ENCODE measurements around the gene ADAMTSL3. TPM values are rescaled to one million over a fixed set of nuclear protein-coding genes. Genes with fewer than 3 reads are reported as not detected.

The ADAMTSL3 gene
- polyA plus RNA-seq, 1 of the 3 experiments (the other 2 are of a cell fraction), result 0.02 TPM

GRCh38 chr15:83783227-83783626 lies 129.3 kb downstream of the ADAMTSL3 start (continued):
- TF ChIP-seq ZBTB33 (IDR thresholded peaks at IDR 0.05; ENCODE audit: borderline replicate concordance, low read depth) (no peak), EZH2phosphoT487 (IDR thresholded peaks at IDR 0.05; ENCODE audit: borderline replicate concordance, low read depth) (no peak), NRF1 (IDR thresholded peaks at IDR 0.05; ENCODE audit: low read depth, low read length) (no peak), GATA2 (CRISPR knock-in tag; IDR thresholded peaks at IDR 0.05) (no peak)

- DNase-seq, result no peak
- POLR2A ChIA-PET, result no interaction called here
These were observed 131.1 kb downstream of the ADAMTSL3 start for GRCh38 chr15:83784975-83785374.

More at GRCh38 chr15:83784975-83785374, 131.1 kb downstream of the ADAMTSL3 start:
- Histone ChIP-seq H3K4me2 (no peak overlapping the region), H3K4me1 (ENCODE audit: control insufficient read depth in 1 of 2, insufficient read depth in 2 of 2, low read depth in 1 of 2, low read length in 1 of 2) (no peaks in the 10 kb centered on the region), H3K36me3 (replicated peaks in 1 of 2; ENCODE audit: control insufficient read depth in 1 of 2, insufficient read depth in 2 of 2, low read length in 1 of 2) (no peaks in the 10 kb centered on the region), H3K9ac (no peak overlapping the region), H3K79me2 (ENCODE audit: insufficient read depth) (no peaks in the 10 kb centered on the region), H3K9me3 (no peaks in the 10 kb centered on the region), H2AFZ (ENCODE audit: low read depth) (no peak overlapping the region), H3F3A (replicated peaks; ENCODE audit: insufficient read depth) (no peaks in the 10 kb centered on the region), H4K20me1 (ENCODE audit: insufficient read depth) (no peaks in the 10 kb centered on the region), H3K27me3 (ENCODE audit: insufficient read depth) (no peaks in the 10 kb centered on the region), H3K27ac (ENCODE audit: low read depth in 2 of 2, low read length in 1 of 2) (no peak overlapping the region), H3K9me2 (no peaks in the 10 kb centered on the region), H3K4me3 (ENCODE audit: low read depth in 2 of 2, low read length in 1 of 2) (no peak overlapping the region)
- CTCF ChIA-PET, result interaction anchor here (1.0 kb wide), 1 partner anchor 19 kb away, joined by 3 read pairs; no protein-coding TSS in a partner anchor
- TF ChIP-seq USF2 (IDR thresholded peaks at IDR 0.05; ENCODE audit: borderline replicate concordance, low read depth, low read length), result no peak
- no peak for TF ChIP-seq NRF1 (IDR thresholded peaks at IDR 0.05; ENCODE audit: low read depth, low read length)
- no peak for TF ChIP-seq TCF12 (IDR thresholded peaks at IDR 0.05)
- TF ChIP-seq ELF1 (IDR thresholded peaks at IDR 0.05), result no peak
- TF ChIP-seq POLR2AphosphoS5 (IDR thresholded peaks at IDR 0.05; ENCODE audit: low read depth, low read length), result no peak
- no peak for TF ChIP-seq GABPA (IDR thresholded peaks at IDR 0.05; ENCODE audit: low read depth)
- no peak for TF ChIP-seq NFIC (IDR thresholded peaks at IDR 0.05; ENCODE audit: borderline replicate concordance)
- TF ChIP-seq PBX3 (IDR thresholded peaks at IDR 0.05), result no peak
- TF ChIP-seq IRF3 (IDR thresholded peaks at IDR 0.05; ENCODE audit: low read depth, low read length), result no peak
- TF ChIP-seq SIN3A (IDR thresholded peaks at IDR 0.05; ENCODE audit: borderline replicate concordance, low read depth, low read length), result no peak
- TF ChIP-seq RXRA (IDR thresholded peaks at IDR 0.05; ENCODE audit: borderline replicate concordance, low read depth), result no peak
- no peak for TF ChIP-seq SMC3 (IDR thresholded peaks at IDR 0.05; ENCODE audit: low read depth, low read length)
- TF ChIP-seq EP300 (IDR thresholded peaks at IDR 0.05; ENCODE audit: borderline replicate concordance in 1 of 2, low read depth in 1 of 2, low read length in 1 of 2), result no peak

All from SK-N-SH (cell line).